H1 (cell line): ENCODE data around the gene SMIM32. TPM values are rescaled to one million over a fixed set of nuclear protein-coding genes. Genes with fewer than 3 reads are reported as not detected.

Experiments used
- CEBPB ChIP-seq: IDR thresholded peaks from 2 replicates; pipeline ENCODE4 v1.6.1; 2012; ENCODE audit warnings: low read depth, low read length
- FOSL1 ChIP-seq: IDR thresholded peaks from 2 replicates; pipeline ENCODE4 v1.6.1; 2011; ENCODE audit warnings: mild to moderate bottlenecking, low read depth, low read length, moderate library complexity; ENCODE audit not compliant: insufficient read depth
- HDAC6 ChIP-seq: IDR thresholded peaks from one replicate; pipeline ENCODE4 v1.7.1; 2012; ENCODE audit warnings: low read depth, mild to moderate bottlenecking, inconsistent platforms, low read length, moderate library complexity
- RNF2 ChIP-seq: fragments of 200-900, 300-1000 bp; sonication (generic); IDR thresholded peaks from 2 replicates; pipeline ENCODE4 v1.7.1; 2016; ENCODE audit warnings: borderline replicate concordance, low read depth, mild to moderate bottlenecking, antibody characterized with exemption, low read length; ENCODE audit not compliant: poor library complexity, severe bottlenecking; ENCODE audit errors: missing control alignments
- SIRT6 ChIP-seq: IDR thresholded peaks from one replicate; pipeline ENCODE4 v1.7.1; 2012; ENCODE audit warnings: low read length, inconsistent platforms
- SP1 ChIP-seq: IDR thresholded peaks from 2 replicates; pipeline ENCODE4 v1.6.1; 2011; ENCODE audit warnings: low read depth, low read length
- SP2 ChIP-seq: IDR thresholded peaks from 2 replicates; pipeline ENCODE4 v1.6.1; 2012; ENCODE audit warnings: mild to moderate bottlenecking, low read length, inconsistent platforms
- SP4 ChIP-seq: IDR thresholded peaks from 2 replicates; pipeline ENCODE4 v1.6.1; 2012; ENCODE audit warnings: low read length, inconsistent platforms
- SRF ChIP-seq: IDR thresholded peaks from 2 replicates; pipeline ENCODE4 v1.6.1; 2011; ENCODE audit warnings: mild to moderate bottlenecking, low read depth, low read length, moderate library complexity
- SUZ12 ChIP-seq: fragments of 200-600 bp; sonication (generic); IDR thresholded peaks from 2 replicates; pipeline ENCODE4 v1.6.1; 2012; ENCODE audit warnings: mild to moderate bottlenecking, inconsistent platforms, low read length, moderate library complexity, mixed read lengths
- TAF7 ChIP-seq: optimal IDR thresholded peaks from 2 replicates; pipeline ENCODE3; 2011; ENCODE audit warnings: low read depth, mild to moderate bottlenecking, inconsistent platforms, low read length, moderate library complexity, borderline replicate concordance
- polyA plus RNA-seq, 7 experiments: library from polyadenylated mRNA; depleted of rRNA in 3 of 7; stranded (reverse) in 5 of 7; unstranded in 2 of 7; fragments of >200 nt in 5 of 7; fragments of 200-250 nt in 2 of 7; gene quantifications; 1 replicate in 5 of 7; 2 replicates in 1 of 7; 4 replicates in 1 of 7; pipeline versions ENCODE4 v1.2.1 to v1.2.3, GENCODE V29; 2011 to 2013; ENCODE audit warnings: missing spikeins in 2 of 7, mixed read lengths in 2 of 7
- total RNA-seq: library from RNA; stranded (reverse); fragmentation: NEBNext Ultra II Directional; extraction: Animal tissue kit (Norgen Biotek cat#: 25700); gene quantifications from 2 replicates; pipeline ENCODE4 v1.2.1, GENCODE V29; 2021
- TF ChIP-seq, protein P1 (sequence below): IDR thresholded peaks from 2 replicates; pipeline ENCODE4 v1.6.1; 2012; ENCODE audit warnings: inconsistent platforms
- TF ChIP-seq, protein P2 (sequence below): IDR thresholded peaks from 2 replicates; pipeline ENCODE4 v1.6.1; 2011; ENCODE audit warnings: low read depth, mild to moderate bottlenecking, low read length; ENCODE audit not compliant: insufficient read depth
- TF ChIP-seq, protein P3 (sequence below): IDR thresholded peaks from 2 replicates; pipeline ENCODE4 v1.6.1; 2011; ENCODE audit warnings: low read length, improper control_type of control experiment

The SMIM32 gene
- total and polyA plus RNA-seq, 2 of the 8 experiments (the other 6 are each of a cell fraction or from before 2014, with no cell fraction given) = 0.09 to 0.22 TPM

DNA sequence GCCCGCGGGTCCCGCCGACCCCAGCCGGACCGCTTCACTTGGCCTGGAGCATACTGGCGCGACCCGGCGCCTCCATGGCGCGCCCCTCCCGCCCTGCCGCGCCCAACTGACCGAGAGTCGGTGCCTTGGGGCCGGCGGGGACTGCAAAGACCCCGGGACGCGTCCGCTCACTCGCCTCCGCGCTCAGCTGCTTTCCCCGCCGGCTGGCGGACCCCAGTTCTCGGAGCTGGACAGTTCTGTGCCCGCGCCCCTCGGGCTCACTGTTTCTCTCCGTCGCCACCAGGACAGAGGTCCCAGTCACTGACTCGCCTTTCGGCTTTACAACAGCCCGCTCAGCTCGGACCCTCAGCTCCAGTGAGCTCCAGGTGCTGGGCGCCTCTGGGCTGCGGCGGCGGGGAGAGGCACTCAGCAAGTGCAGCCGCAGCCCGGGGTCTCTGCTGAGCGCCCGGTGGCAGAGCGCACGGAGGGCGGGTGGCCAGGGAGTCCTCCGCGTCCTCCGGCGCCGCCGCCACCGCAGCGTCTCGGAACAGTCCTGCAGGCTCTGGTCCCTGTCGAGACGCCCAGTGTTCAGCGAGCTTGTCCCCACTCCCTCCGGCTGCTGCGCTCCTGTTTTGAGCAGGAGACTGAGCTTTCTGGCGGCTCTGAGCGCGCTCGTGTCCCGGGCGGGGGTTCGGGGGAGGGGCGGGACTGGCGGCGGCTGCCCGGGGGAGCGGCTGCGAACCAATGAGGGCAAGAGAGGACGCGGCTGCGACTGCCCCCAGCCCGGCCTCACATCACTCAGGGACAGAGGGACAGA, at the start of gene SMIM32 (continued):
- no peak for TF ChIP-seq SP1
- no peak for TF ChIP-seq SIRT6
- TF ChIP-seq SRF = no peak
- TF ChIP-seq, protein P1, sequence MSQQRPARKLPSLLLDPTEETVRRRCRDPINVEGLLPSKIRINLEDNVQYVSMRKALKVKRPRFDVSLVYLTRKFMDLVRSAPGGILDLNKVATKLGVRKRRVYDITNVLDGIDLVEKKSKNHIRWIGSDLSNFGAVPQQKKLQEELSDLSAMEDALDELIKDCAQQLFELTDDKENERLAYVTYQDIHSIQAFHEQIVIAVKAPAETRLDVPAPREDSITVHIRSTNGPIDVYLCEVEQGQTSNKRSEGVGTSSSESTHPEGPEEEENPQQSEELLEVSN = no peak; the same call in 1 of the 2 replicates
- TF ChIP-seq, protein P2, sequence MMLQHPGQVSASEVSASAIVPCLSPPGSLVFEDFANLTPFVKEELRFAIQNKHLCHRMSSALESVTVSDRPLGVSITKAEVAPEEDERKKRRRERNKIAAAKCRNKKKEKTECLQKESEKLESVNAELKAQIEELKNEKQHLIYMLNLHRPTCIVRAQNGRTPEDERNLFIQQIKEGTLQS = no peak
- TF ChIP-seq, protein P3, sequence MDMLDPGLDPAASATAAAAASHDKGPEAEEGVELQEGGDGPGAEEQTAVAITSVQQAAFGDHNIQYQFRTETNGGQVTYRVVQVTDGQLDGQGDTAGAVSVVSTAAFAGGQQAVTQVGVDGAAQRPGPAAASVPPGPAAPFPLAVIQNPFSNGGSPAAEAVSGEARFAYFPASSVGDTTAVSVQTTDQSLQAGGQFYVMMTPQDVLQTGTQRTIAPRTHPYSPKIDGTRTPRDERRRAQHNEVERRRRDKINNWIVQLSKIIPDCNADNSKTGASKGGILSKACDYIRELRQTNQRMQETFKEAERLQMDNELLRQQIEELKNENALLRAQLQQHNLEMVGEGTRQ = no peak
- TF ChIP-seq FOSL1 = no peak
- TF ChIP-seq RNF2 = peak; percentile 50
- TF ChIP-seq TAF7 = no peak
- no peak for TF ChIP-seq CEBPB
- TF ChIP-seq SUZ12 = peak; percentile 70; the same call in 1 of the 2 replicates
- no peak for TF ChIP-seq SP4
- TF ChIP-seq SP2 = no peak
- no peak for TF ChIP-seq HDAC6
